Nephron (organoid): ENCODE measurements around the gene CCDC8.

Experiments
- H3K27ac Mint-ChIP-seq, 3 experiments: 2 replicates each; pipeline ENCODE4 v1.8.0; 2020; ENCODE audit warnings: mixed read lengths in 3 of 3, mild to moderate bottlenecking in 2 of 3, moderate library complexity in 1 of 3
- H3K27me3 Mint-ChIP-seq: 2 replicates; pipeline ENCODE4 v1.8.0; 2021; ENCODE audit warnings: low read depth, mild to moderate bottlenecking, moderate library complexity, mixed read lengths
- H3K36me3 Mint-ChIP-seq: 2 replicates; pipeline ENCODE4 v1.8.0; 2020; ENCODE audit warnings: low read depth, mixed read lengths
- H3K4me1 Mint-ChIP-seq: 2 replicates; pipeline ENCODE4 v1.8.0; 2020; ENCODE audit warnings: mixed read lengths
- H3K4me3 Mint-ChIP-seq, 3 experiments: 2 replicates each; pipeline ENCODE4 v1.8.0; 2020; ENCODE audit warnings: mild to moderate bottlenecking in 3 of 3, mixed read lengths in 3 of 3, moderate library complexity in 2 of 3
- H3K9me3 Mint-ChIP-seq: 2 replicates; pipeline ENCODE4 v1.8.0; 2020; ENCODE audit warnings: mixed read lengths
- TF ChIP-seq, protein P1 (sequence below), 3 experiments: fragments of 200-600 bp; sonication (generic); IDR thresholded peaks; one replicate each; pipeline ENCODE4 v1.5.0; 2021; ENCODE audit warnings: antibody characterized with exemption in 3 of 3; ENCODE audit not compliant: unreplicated experiment in 3 of 3

The CCDC8 gene

DNA sequence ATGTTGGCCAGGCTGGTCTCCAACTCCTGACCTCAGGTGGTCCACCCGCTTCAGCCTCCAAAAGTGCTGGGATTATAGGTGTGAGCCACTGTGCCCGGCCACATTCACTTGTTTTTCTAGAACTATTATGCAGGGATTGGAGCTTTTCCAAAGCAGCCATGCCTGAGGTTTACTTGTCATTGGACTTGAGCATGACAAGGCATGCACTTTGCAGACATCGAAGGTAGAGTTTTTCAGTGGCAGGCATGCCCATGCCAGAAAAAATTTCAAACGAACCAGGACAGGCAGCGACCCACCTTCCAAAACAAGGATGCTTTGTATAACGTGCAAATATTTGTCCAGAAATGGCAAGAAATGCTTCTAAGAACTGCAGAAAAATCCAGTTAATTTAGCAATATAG lies 40.3 kb upstream of the CCDC8 start:
- peaks cover 9% of the 10 kb centered on the region for H3K9me3 Mint-ChIP-seq
- TF ChIP-seq, protein P1, sequence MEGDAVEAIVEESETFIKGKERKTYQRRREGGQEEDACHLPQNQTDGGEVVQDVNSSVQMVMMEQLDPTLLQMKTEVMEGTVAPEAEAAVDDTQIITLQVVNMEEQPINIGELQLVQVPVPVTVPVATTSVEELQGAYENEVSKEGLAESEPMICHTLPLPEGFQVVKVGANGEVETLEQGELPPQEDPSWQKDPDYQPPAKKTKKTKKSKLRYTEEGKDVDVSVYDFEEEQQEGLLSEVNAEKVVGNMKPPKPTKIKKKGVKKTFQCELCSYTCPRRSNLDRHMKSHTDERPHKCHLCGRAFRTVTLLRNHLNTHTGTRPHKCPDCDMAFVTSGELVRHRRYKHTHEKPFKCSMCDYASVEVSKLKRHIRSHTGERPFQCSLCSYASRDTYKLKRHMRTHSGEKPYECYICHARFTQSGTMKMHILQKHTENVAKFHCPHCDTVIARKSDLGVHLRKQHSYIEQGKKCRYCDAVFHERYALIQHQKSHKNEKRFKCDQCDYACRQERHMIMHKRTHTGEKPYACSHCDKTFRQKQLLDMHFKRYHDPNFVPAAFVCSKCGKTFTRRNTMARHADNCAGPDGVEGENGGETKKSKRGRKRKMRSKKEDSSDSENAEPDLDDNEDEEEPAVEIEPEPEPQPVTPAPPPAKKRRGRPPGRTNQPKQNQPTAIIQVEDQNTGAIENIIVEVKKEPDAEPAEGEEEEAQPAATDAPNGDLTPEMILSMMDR (IDR thresholded peaks at IDR 0.05; ENCODE audit: unreplicated experiment in 3 of 3): no peak
- H3K4me3 Mint-ChIP-seq: no peak overlapping the region
- H3K4me1 Mint-ChIP-seq: peaks cover 49% of the 10 kb centered on the region
- H3K27me3 Mint-ChIP-seq: no peaks in the 10 kb centered on the region
- peak overlapping the region in 2 of 3 experiments; percentile 80 to 89 for H3K27ac Mint-ChIP-seq
- H3K36me3 Mint-ChIP-seq: peaks cover 4% of the 10 kb centered on the region

DNA sequence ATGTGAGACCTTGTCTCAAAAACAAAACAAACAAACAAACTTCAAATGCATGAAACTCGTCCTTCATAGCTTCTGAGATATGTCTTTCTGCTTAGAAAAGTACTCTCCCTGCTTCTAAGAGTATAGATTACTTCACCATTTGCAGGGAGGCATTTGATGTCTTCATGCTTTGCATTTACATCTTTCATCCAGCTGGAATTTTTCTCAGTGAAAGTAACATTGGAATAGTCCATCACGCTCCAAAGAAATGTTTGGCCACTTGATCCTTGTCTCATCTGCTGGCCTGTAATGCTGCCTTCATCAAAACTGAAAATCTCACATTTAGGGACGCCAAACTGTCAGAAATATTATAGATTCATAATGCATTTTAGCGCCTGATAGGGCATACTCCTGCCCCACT lies 38.8 kb upstream of the CCDC8 start:
- peaks cover 5% of the 10 kb centered on the region for H3K27me3 Mint-ChIP-seq
- peak overlapping the region in 1 of 3 experiments; percentile 46 for H3K4me3 Mint-ChIP-seq
- peaks cover 4% of the 10 kb centered on the region for H3K36me3 Mint-ChIP-seq
- H3K4me1 Mint-ChIP-seq: peaks cover 52% of the 10 kb centered on the region
- TF ChIP-seq, protein P1 (IDR thresholded peaks at IDR 0.05; ENCODE audit: unreplicated experiment in 3 of 3): no peak
- peaks cover 12% of the 10 kb centered on the region for H3K9me3 Mint-ChIP-seq
- H3K27ac Mint-ChIP-seq: peak overlapping the region; percentile 80 to 98 (median 91)

DNA sequence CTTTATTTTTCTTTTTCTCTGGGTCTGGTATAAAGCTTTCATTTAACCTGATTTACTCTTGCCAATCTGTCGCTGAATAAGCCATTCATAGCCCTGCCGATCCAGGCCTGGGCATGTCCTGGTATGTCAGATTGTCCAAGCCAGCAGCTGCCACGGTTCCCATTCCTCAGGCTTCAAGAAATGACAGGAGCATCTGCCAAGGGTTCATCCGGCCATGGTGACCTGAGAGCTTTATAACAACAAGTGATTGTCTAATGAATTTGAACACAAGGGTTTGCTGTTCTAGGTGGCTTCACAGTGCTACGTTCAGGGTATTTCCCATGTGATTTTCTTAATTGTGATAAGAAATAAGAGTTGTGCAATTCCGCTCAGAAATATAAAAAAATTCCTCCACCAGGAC lies 38.0 kb upstream of the CCDC8 start:
- Mint-ChIP-seq H3K27ac (peak overlapping the region; percentile 80 to 98 (median 91)), H3K9me3 (peaks cover 12% of the 10 kb centered on the region)

DNA sequence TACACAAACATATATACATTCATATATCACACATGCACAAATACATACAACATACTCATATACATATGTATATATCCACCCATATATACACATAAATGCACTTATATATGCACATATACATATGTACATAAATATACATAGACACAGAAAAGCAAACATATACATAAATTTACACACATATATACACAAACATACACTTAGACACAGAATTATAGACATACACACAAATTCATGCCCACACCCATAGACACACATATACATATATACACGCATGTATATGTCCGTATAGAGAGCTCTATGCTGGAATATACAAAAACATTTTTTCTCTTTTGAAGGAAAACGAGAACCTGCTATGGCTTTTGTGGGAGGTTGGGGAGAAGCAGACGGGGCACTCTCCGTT lies 37.4 kb upstream of the CCDC8 start:
- Mint-ChIP-seq H3K36me3 (peaks cover 4% of the 10 kb centered on the region), H3K27ac (peak overlapping the region; percentile 80 to 98 (median 91)), H3K4me1 (peaks cover 52% of the 10 kb centered on the region), H3K9me3 (peaks cover 12% of the 10 kb centered on the region), H3K4me3 (no peak overlapping the region), H3K27me3 (peaks cover 5% of the 10 kb centered on the region)
- TF ChIP-seq, protein P1 (IDR thresholded peaks at IDR 0.05; ENCODE audit: unreplicated experiment in 3 of 3): no peak

More for the DNA sequence above, 38.0 kb upstream of the CCDC8 start:
- Mint-ChIP-seq H3K27me3 (peaks cover 5% of the 10 kb centered on the region), H3K4me3 (peak overlapping the region in 1 of 3 experiments; percentile 22), H3K4me1 (peaks cover 51% of the 10 kb centered on the region), H3K36me3 (peaks cover 4% of the 10 kb centered on the region)
- TF ChIP-seq, protein P1 (IDR thresholded peaks at IDR 0.05; ENCODE audit: unreplicated experiment in 3 of 3): no peak

DNA sequence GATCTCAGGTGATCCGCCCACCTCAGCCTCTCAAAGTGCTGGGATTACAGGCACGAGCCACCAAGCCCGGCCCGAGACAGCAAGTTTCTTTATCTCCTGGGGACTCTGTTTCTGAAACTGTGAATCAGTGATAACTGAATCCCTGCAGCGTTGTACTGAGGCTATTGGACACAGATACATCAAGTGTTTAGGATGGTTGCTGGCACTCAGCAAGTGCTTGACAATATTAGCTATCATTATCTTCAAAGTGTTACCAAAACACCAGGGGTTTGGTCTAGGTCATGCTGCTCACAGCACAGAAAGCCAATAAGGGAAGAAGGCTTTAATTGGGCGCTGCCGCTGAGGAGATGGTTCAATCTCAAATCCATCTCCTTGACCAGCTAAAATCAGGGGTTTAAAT lies 35.9 kb upstream of the CCDC8 start:
- TF ChIP-seq, protein P1 (IDR thresholded peaks at IDR 0.05; ENCODE audit: unreplicated experiment in 3 of 3): no peak
- Mint-ChIP-seq H3K4me3 (no peak overlapping the region), H3K9me3 (peaks cover 12% of the 10 kb centered on the region), H3K27ac (peak overlapping the region in 1 of 3 experiments; percentile 71), H3K27me3 (peaks cover 5% of the 10 kb centered on the region), H3K4me1 (peaks cover 54% of the 10 kb centered on the region), H3K36me3 (peaks cover 4% of the 10 kb centered on the region)

DNA sequence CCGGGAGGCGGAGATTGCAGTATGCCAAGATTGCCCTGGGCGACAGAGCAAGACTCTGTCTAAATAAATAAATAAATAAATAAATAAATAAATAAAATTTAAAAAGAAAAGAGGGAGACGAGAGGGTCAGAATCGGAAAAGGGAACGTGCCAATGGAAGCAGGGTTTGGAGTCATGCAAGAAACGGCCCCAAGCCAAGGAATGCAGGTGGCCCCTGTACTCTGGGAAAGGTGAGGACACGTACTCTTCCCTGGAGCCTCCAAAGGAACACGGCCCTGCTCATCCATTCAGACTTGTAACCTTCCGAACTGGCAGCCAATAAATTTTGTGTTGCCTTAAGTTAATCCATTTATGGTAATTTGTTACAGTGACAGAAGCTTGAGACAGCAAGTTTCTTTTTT lies 35.2 kb upstream of the CCDC8 start:
- no peak overlapping the region for H3K4me3 Mint-ChIP-seq
- TF ChIP-seq, protein P1 (IDR thresholded peaks at IDR 0.05; ENCODE audit: unreplicated experiment in 3 of 3): no peak
- H3K4me1 Mint-ChIP-seq: peaks cover 50% of the 10 kb centered on the region
- peaks cover 4% of the 10 kb centered on the region for H3K36me3 Mint-ChIP-seq
- no peak overlapping the region for H3K27ac Mint-ChIP-seq
- H3K9me3 Mint-ChIP-seq: peaks cover 12% of the 10 kb centered on the region
- H3K27me3 Mint-ChIP-seq: peaks cover 5% of the 10 kb centered on the region
